Astrocyte (in vitro differentiated cells and primary cell): ENCODE data around the gene ABCA12. TPM values are rescaled to one million over a fixed set of nuclear protein-coding genes. Genes with fewer than 3 reads are reported as not detected.

Experiments
- DNase-seq: peaks from one replicate; pipeline ENCODE4 v3.0.0-alpha.2; 2010; ENCODE audit warnings: low read depth
- FAIRE-seq: peaks from 2 replicates; lab custom pipeline; 2011; peaks lifted over from hg19 to GRCh38; lab: Jason Lieb, UNC
- H2AFZ ChIP-seq: 2 replicates; pipeline ENCODE4 v1.6.0; 2012; ENCODE audit warnings: low read depth, low read length, inconsistent platforms
- H3K27ac ChIP-seq: 2 replicates; pipeline ENCODE4 v1.5.1; 2011; ENCODE audit warnings: low read depth, low read length, inconsistent platforms
- H3K27me3 ChIP-seq: 2 replicates; pipeline ENCODE4 v1.6.0; 2011; ENCODE audit warnings: low read length, inconsistent platforms; ENCODE audit not compliant: insufficient read depth
- H3K36me3 ChIP-seq: 2 replicates; pipeline ENCODE4 v1.5.1; 2011; ENCODE audit warnings: low read length, inconsistent platforms; ENCODE audit not compliant: insufficient read depth
- H3K4me1 ChIP-seq: 2 replicates; pipeline ENCODE4 v1.5.1; 2011; ENCODE audit warnings: low read length, inconsistent platforms; ENCODE audit not compliant: insufficient read depth
- H3K4me2 ChIP-seq: 2 replicates; pipeline ENCODE4 v1.6.0; 2012; ENCODE audit warnings: low read length, inconsistent platforms
- H3K4me3 ChIP-seq: 2 replicates; pipeline ENCODE4 v1.5.1; 2011; ENCODE audit warnings: low read depth, mild to moderate bottlenecking, low read length, inconsistent platforms; ENCODE audit not compliant: insufficient read depth
- H3K79me2 ChIP-seq: 2 replicates; pipeline ENCODE4 v1.6.0; 2012; ENCODE audit warnings: mild to moderate bottlenecking, low read length, inconsistent platforms; ENCODE audit not compliant: insufficient read depth
- H3K9ac ChIP-seq: 2 replicates; pipeline ENCODE4 v1.6.0; 2012; ENCODE audit warnings: mild to moderate bottlenecking, low read length, inconsistent platforms
- H3K9me3 ChIP-seq: 2 replicates; pipeline ENCODE4 v1.5.1; 2012; ENCODE audit warnings: low read depth, mild to moderate bottlenecking, low read length, inconsistent platforms; ENCODE audit not compliant: insufficient read depth
- H4K20me1 ChIP-seq: 2 replicates; pipeline ENCODE4 v1.6.0; 2012; ENCODE audit warnings: low read length, inconsistent platforms; ENCODE audit not compliant: insufficient read depth
- H3K27ac Mint-ChIP-seq: one replicate; pipeline ENCODE4 v1.8.0; 2021; ENCODE audit warnings: mild to moderate bottlenecking, mixed read lengths; ENCODE audit not compliant: unreplicated experiment
- H3K27me3 Mint-ChIP-seq: one replicate; pipeline ENCODE4 v1.8.0; 2021; ENCODE audit warnings: low read depth, mixed read lengths; ENCODE audit not compliant: unreplicated experiment
- H3K36me3 Mint-ChIP-seq: one replicate; pipeline ENCODE4 v1.8.0; 2021; ENCODE audit warnings: low read depth, mixed read lengths; ENCODE audit not compliant: unreplicated experiment
- H3K4me1 Mint-ChIP-seq: one replicate; pipeline ENCODE4 v1.8.0; 2021; ENCODE audit warnings: low read depth, mixed read lengths; ENCODE audit not compliant: unreplicated experiment
- H3K4me3 Mint-ChIP-seq: one replicate; pipeline ENCODE4 v1.8.0; 2021; ENCODE audit warnings: mild to moderate bottlenecking, moderate library complexity, mixed read lengths; ENCODE audit not compliant: unreplicated experiment
- H3K9me3 Mint-ChIP-seq: one replicate; pipeline ENCODE4 v1.8.0; 2021; ENCODE audit warnings: mild to moderate bottlenecking, mixed read lengths; ENCODE audit not compliant: unreplicated experiment
- EZH2 ChIP-seq: IDR thresholded peaks from 2 replicates; pipeline ENCODE4 v1.6.1; 2012; ENCODE audit warnings: mild to moderate bottlenecking, low read length, inconsistent platforms; ENCODE audit not compliant: insufficient read depth
- total RNA-seq: library from RNA; stranded (reverse); gene quantifications from 2 replicates; pipeline ENCODE4 v1.2.1, GENCODE V29; 2021
- TF ChIP-seq, protein P1 (sequence below): IDR thresholded peaks from 2 replicates; pipeline ENCODE4 v1.5.1; 2011; ENCODE audit warnings: low read depth, mild to moderate bottlenecking, inconsistent platforms, low read length, moderate library complexity; ENCODE audit not compliant: insufficient read depth

The ABCA12 gene
- total RNA-seq, 1 donor from 2014 or later: 4.4 TPM

DNA sequence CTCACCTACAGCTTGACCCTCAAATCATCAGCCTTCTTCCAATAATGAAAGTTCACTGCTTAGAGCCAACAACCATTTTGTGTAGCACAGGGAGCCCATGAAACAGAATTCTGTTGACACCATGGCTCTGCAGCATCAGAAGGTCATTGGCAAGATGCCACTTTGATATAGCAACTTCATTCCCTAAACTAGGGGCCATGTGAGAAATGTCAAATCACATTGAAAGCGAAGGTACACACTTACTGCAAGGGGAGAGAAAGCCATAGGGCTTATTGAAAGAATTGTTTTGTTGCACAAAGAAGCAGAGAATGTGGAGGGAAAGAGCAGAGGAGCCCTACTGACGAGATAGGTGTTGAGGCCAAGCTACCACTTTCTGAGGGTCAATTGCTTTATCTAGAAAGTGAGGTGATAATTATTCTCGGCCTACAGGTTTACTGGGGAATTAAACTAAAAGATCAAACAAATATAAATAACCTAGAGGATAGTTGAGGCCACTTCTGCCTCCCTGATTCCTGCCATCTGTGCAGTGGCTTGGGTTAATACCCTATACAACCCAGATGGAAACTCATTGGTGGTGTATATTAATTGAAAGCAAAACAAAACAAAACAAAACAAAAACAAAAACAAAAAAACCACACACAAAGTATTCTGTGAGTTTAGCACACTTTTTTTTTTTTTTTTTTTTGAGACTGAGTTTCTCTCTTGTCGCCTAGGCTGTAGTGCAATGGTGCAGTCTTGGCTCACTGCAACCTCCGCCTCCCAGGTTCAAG lies 5.9 kb upstream of the ABCA12 start:
- Histone ChIP-seq H3K27me3 (no peaks in the 10 kb centered on the region), H3K27ac (no peak overlapping the region), H3K4me1 (no peaks in the 10 kb centered on the region), H2AFZ (no peak overlapping the region), H3K9ac (no peak overlapping the region), H3K36me3 (no peaks in the 10 kb centered on the region), H3K4me2 (no peak overlapping the region), H4K20me1 (no peaks in the 10 kb centered on the region), H3K4me3 (no peak overlapping the region), H3K79me2 (no peaks in the 10 kb centered on the region), H3K9me3 (no peaks in the 10 kb centered on the region)
- FAIRE-seq: no peak
- H3K4me1 Mint-ChIP-seq: peaks cover 3% of the 10 kb centered on the region
- H3K36me3 Mint-ChIP-seq: no peaks in the 10 kb centered on the region
- TF ChIP-seq, protein P1, sequence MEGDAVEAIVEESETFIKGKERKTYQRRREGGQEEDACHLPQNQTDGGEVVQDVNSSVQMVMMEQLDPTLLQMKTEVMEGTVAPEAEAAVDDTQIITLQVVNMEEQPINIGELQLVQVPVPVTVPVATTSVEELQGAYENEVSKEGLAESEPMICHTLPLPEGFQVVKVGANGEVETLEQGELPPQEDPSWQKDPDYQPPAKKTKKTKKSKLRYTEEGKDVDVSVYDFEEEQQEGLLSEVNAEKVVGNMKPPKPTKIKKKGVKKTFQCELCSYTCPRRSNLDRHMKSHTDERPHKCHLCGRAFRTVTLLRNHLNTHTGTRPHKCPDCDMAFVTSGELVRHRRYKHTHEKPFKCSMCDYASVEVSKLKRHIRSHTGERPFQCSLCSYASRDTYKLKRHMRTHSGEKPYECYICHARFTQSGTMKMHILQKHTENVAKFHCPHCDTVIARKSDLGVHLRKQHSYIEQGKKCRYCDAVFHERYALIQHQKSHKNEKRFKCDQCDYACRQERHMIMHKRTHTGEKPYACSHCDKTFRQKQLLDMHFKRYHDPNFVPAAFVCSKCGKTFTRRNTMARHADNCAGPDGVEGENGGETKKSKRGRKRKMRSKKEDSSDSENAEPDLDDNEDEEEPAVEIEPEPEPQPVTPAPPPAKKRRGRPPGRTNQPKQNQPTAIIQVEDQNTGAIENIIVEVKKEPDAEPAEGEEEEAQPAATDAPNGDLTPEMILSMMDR: no peak
- TF ChIP-seq EZH2: no peak
- no peak for DNase-seq
- no peak overlapping the region for H3K4me3 Mint-ChIP-seq
- no peaks in the 10 kb centered on the region for H3K9me3 Mint-ChIP-seq
- H3K27ac Mint-ChIP-seq: no peak overlapping the region
- no peaks in the 10 kb centered on the region for H3K27me3 Mint-ChIP-seq

DNA sequence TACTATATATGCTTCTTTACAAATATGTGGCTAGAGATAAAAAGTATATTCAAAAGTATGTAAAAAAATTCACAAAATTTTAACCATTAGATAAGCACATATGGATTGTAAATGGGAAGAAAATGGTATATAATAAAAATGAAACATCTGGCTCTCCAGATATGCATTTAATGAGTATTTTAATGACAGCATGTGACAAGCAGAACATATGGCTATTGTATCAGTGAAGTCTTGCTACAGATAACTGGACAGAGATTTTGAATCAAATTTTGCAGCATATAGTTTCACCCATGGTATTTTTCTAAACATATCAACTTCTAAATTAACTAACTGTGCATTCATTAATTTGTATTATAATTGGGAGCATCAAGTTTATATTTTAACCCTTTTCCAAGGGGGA lies 5.0 kb upstream of the ABCA12 start:
- H3K79me2 ChIP-seq: no peaks in the 10 kb centered on the region
- no peak overlapping the region for H2AFZ ChIP-seq
- H3K36me3 Mint-ChIP-seq: no peaks in the 10 kb centered on the region
- no peak overlapping the region for H3K4me2 ChIP-seq
- FAIRE-seq (no peak), DNase-seq (no peak)
- no peaks in the 10 kb centered on the region for H3K9me3 Mint-ChIP-seq
- peaks cover 6% of the 10 kb centered on the region for H3K4me1 Mint-ChIP-seq
- no peak overlapping the region for H3K27ac Mint-ChIP-seq
- no peak overlapping the region for H3K4me3 Mint-ChIP-seq
- no peaks in the 10 kb centered on the region for H3K4me1 ChIP-seq
- H3K9me3 ChIP-seq: no peaks in the 10 kb centered on the region
- H3K36me3 ChIP-seq: no peaks in the 10 kb centered on the region
- no peak for TF ChIP-seq EZH2
- TF ChIP-seq, protein P1: no peak
- no peaks in the 10 kb centered on the region for H3K27me3 ChIP-seq
- no peak overlapping the region for H3K27ac ChIP-seq
- no peaks in the 10 kb centered on the region for H4K20me1 ChIP-seq
- H3K27me3 Mint-ChIP-seq: no peaks in the 10 kb centered on the region
- no peak overlapping the region for H3K4me3 ChIP-seq
- no peak overlapping the region for H3K9ac ChIP-seq

DNA sequence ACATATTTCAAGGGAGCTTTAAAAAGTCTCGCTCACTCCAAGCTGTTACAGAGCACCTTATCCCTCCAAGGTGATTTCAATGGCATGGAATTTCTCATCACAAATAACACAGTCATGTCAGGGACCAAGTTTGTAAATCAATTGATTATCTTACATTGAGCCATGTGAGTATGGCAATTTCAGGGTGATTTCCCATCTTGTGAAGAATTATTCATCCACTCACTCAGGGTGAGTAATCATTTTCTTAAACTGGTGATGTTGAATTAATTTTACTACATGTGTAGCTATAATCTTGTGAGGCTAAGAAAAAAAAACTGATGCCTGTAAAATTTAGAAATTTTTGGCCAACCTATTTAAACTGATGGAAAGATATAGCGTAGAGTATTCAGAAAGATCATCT lies 3.3 kb upstream of the ABCA12 start:
- Mint-ChIP-seq H3K27ac (no peak overlapping the region), H3K9me3 (no peaks in the 10 kb centered on the region), H3K27me3 (no peaks in the 10 kb centered on the region), H3K4me1 (peaks cover 22% of the 10 kb centered on the region), H3K4me3 (no peak overlapping the region), H3K36me3 (no peaks in the 10 kb centered on the region)
- TF ChIP-seq, protein P1: no peak
- no peak for TF ChIP-seq EZH2
- Histone ChIP-seq H2AFZ (no peak overlapping the region), H3K27ac (no peak overlapping the region), H3K79me2 (no peaks in the 10 kb centered on the region), H3K4me2 (no peak overlapping the region), H3K9me3 (no peaks in the 10 kb centered on the region), H3K36me3 (no peaks in the 10 kb centered on the region), H3K27me3 (no peaks in the 10 kb centered on the region), H3K4me1 (peaks cover 10% of the 10 kb centered on the region), H3K9ac (no peak overlapping the region), H3K4me3 (no peak overlapping the region), H4K20me1 (no peaks in the 10 kb centered on the region)
- FAIRE-seq (no peak), DNase-seq (no peak)
